ENCODE results near the gene PCAT6. TPM values are rescaled to one million over a fixed set of nuclear protein-coding genes. Genes with fewer than 3 reads are reported as not detected.

PCAT6 gene
- total RNA-seq, 1 donor from 2014 or later = not detected

DNA sequence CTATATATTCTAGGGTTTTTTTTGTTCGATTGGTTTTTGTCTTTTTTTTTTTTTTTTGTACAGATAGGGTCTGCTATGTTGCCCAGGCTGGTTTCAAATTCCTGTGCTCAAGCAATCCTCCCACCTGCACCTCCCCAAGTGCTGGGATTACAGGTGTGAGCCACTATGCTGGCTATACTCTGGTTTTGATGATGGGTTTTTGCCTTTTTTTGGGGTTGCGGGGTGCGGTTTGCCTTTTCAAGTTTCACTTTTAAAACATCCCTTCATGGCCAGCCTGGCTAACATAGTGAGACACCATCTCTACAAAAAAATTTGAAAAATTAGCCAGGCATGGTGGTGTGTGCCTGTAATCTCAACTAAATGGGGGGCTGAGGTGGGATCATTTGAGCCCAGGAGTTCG is 12.5 kb upstream of the PCAT6 start:
- no peaks in the 10 kb centered on the region for H3K9me3 ChIP-seq
- no peaks in the 10 kb centered on the region for H3K27me3 ChIP-seq
- no peak overlapping the region for H3K4me3 ChIP-seq
- no peak overlapping the region for H3K27ac ChIP-seq
- peaks cover 0 to 3% of the 10 kb centered on the region in 2 donors for H3K4me1 ChIP-seq
- intact Hi-C loops (cut with DNase I) = no loop called here
- no peak for TF ChIP-seq CTCF (IDR thresholded peaks at IDR 0.05)
- no peaks in the 10 kb centered on the region for H3K36me3 ChIP-seq
- DNase-seq (ENCODE audit: low spot score in 2 of 2) = no peak

DNA sequence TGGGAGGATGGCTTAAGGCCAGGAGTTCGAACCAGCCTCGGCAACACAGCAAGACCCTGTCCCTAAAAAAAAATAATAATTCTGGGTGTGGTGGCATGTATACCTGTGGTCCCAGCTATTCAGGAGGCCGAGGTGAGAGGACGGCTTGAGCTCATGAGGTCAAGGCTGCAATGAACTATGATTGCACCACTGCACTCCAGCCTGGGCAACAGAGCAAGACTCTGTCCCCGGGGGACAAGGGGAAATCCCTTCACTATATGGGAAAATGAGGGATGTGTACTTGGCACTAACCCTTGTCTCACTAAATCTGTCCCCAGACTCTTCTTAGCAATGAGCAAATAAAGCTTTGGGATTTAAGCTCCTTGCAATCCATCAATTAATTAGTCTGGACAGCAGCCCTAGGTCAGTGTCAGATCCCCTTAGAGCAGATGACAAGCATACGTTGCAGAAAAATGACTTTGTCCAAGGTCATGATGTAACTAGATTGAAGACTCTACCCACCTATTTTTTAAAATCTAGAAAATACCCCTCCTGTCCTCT is 11.9 kb upstream of the PCAT6 start:
- Histone ChIP-seq H3K36me3 (no peaks in the 10 kb centered on the region), H3K4me3 (no peak overlapping the region), H3K27ac (no peak overlapping the region), H3K27me3 (no peaks in the 10 kb centered on the region), H3K4me1 (peaks cover 0 to 3% of the 10 kb centered on the region in 2 donors), H3K9me3 (no peaks in the 10 kb centered on the region)
- TF ChIP-seq CTCF (IDR thresholded peaks at IDR 0.05) = no peak
- intact Hi-C loops (cut with DNase I) = no loop called here
- no peak for DNase-seq (ENCODE audit: low spot score in 2 of 2)

GRCh38 chr1:202800742-202801141 is 10.0 kb upstream of the PCAT6 start:
- no peaks in the 10 kb centered on the region for H3K27me3 ChIP-seq
- peaks cover 0 to 5% of the 10 kb centered on the region in 2 donors for H3K4me1 ChIP-seq
- H3K9me3 ChIP-seq = no peaks in the 10 kb centered on the region
- H3K27ac ChIP-seq = no peak overlapping the region
- no peak for TF ChIP-seq CTCF (IDR thresholded peaks at IDR 0.05)
- no peak for DNase-seq (ENCODE audit: low spot score in 2 of 2)
- H3K4me3 ChIP-seq = no peak overlapping the region
- no peaks in the 10 kb centered on the region for H3K36me3 ChIP-seq
- intact Hi-C loops (cut with DNase I) = no loop called here

DNA sequence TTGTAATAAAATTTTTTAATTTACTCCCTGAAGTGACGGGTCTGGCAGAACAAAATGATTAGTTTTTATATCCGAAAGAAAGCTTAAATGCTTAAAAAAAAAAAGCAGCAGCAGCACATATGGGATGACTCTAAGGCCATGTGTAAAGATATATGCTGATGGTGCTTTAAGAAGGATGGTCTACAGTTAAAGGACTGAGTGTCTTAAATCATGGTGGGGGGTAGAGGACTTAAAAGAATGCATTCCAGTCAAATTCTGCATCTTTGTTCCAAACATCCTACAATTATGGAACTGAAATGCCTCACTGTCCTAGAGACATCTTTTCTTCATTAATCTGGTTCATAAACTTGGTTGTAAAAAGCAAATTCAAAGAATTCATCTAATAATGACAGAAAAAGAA is 9.6 kb upstream of the PCAT6 start:
- intact Hi-C loops (cut with DNase I) = no loop called here
- H3K27me3 ChIP-seq = no peaks in the 10 kb centered on the region
- TF ChIP-seq CTCF (IDR thresholded peaks at IDR 0.05) = no peak

GRCh38 chr1:202802034-202802433 is 8.7 kb upstream of the PCAT6 start:
- intact Hi-C loops (cut with DNase I) = no loop called here

More for the DNA sequence above, 9.6 kb upstream of the PCAT6 start:
- H3K9me3 ChIP-seq = no peaks in the 10 kb centered on the region
- DNase-seq (ENCODE audit: low spot score in 2 of 2) = no peak
- H3K4me3 ChIP-seq = no peak overlapping the region
- no peak overlapping the region for H3K27ac ChIP-seq
- no peaks in the 10 kb centered on the region for H3K36me3 ChIP-seq
- peaks cover 0 to 6% of the 10 kb centered on the region in 2 donors for H3K4me1 ChIP-seq

More at GRCh38 chr1:202802034-202802433, 8.7 kb upstream of the PCAT6 start:
- Histone ChIP-seq H3K9me3 (no peaks in the 10 kb centered on the region), H3K27me3 (no peaks in the 10 kb centered on the region), H3K4me1 (peaks cover 0 to 6% of the 10 kb centered on the region in 2 donors), H3K27ac (no peak overlapping the region), H3K36me3 (no peaks in the 10 kb centered on the region), H3K4me3 (no peak overlapping the region)
- DNase-seq (ENCODE audit: low spot score in 2 of 2) = no peak
- TF ChIP-seq CTCF (IDR thresholded peaks at IDR 0.05) = no peak
